SK-N-SH (cell line): ENCODE measurements around the gene THAP8. TPM values are rescaled to one million over a fixed set of nuclear protein-coding genes. Genes with fewer than 3 reads are reported as not detected.

Source experiments
- CTCF ChIA-PET: fragments of 300-600, 350-600 bp; formaldehyde crosslinking; extraction: SDS; loops from one replicate; lab custom pipeline; 2021; lab: Yijun Ruan, JAX
- POLR2A ChIA-PET: fragments of 350-600 bp; sonication (Branson Sonifier 250); formaldehyde crosslinking; extraction: SDS; loops from one replicate; lab custom pipeline; 2020; ENCODE audit warnings: antibody characterized with exemption, inconsistent platforms; lab: Yijun Ruan, JAX
- DNase-seq: peaks from one replicate; pipeline ENCODE4 v3.0.0; 2012
- H2AFZ ChIP-seq: fragments of 200-600 bp; sonication (generic); 2 replicates; pipeline ENCODE4 v1.8.1; 2016; ENCODE audit warnings: antibody characterized with exemption, mild to moderate bottlenecking, low read depth
- H3F3A ChIP-seq: fragments of 200-600 bp; sonication (generic); replicated peaks from 2 replicates; pipeline ENCODE3; 2016; ENCODE audit warnings: antibody characterized with exemption, mild to moderate bottlenecking; ENCODE audit not compliant: insufficient read depth
- H3K27ac ChIP-seq, 2 experiments: fragments of 200-500 bp in 1 of 2; fragments of 200-600 bp in 1 of 2; sonication (Bioruptor generic) in 1 of 2; sonication (generic), shearing (Covaris generic) in 1 of 2; 2 replicates each; pipeline versions ENCODE4 v1.5.1 to v1.6.1; 2014 to 2016; ENCODE audit warnings: low read depth in 2 of 2, inconsistent platforms in 1 of 2, low read length in 1 of 2, mild to moderate bottlenecking in 1 of 2, mixed read lengths in 1 of 2
- H3K27me3 ChIP-seq: fragments of 200-600 bp; sonication (generic), shearing (Covaris generic); 2 replicates; pipeline ENCODE4 v1.6.1; 2016; ENCODE audit warnings: mixed run types; ENCODE audit not compliant: insufficient read depth
- H3K36me3 ChIP-seq, 2 experiments: fragments of 200-500 bp in 1 of 2; fragments of 200-600 bp in 1 of 2; sonication (Bioruptor generic) in 1 of 2; sonication (generic) in 1 of 2; replicated peaks in 1 of 2; 2 replicates each; pipeline versions ENCODE3 to v1.5.1; 2014 to 2016; ENCODE audit warnings: low read length in 1 of 2, mild to moderate bottlenecking in 1 of 2; ENCODE audit not compliant: insufficient read depth in 2 of 2, control insufficient read depth in 1 of 2
- H3K4me1 ChIP-seq, 2 experiments: fragments of 200-500 bp in 1 of 2; fragments of 200-600 bp in 1 of 2; sonication (Bioruptor generic) in 1 of 2; sonication (generic), shearing (Covaris generic) in 1 of 2; 2 replicates each; pipeline versions ENCODE4 v1.5.1 to v1.6.1; 2014 to 2016; ENCODE audit warnings: low read depth in 1 of 2, low read length in 1 of 2, mixed run types in 1 of 2; ENCODE audit not compliant: insufficient read depth in 2 of 2, control insufficient read depth in 1 of 2
- H3K4me2 ChIP-seq: fragments of 200-600 bp; sonication (generic), shearing (Covaris generic); 2 replicates; pipeline ENCODE4 v1.6.1; 2017; ENCODE audit warnings: mixed run types
- H3K4me3 ChIP-seq, 2 experiments: fragments of 200-500 bp in 1 of 2; fragments of 200-600 bp in 1 of 2; sonication (Bioruptor generic) in 1 of 2; sonication (generic), shearing (Covaris generic) in 1 of 2; 2 replicates each; pipeline versions ENCODE4 v1.5.1 to v1.8.1; 2014 to 2016; ENCODE audit warnings: low read depth in 2 of 2, inconsistent platforms in 1 of 2, low read length in 1 of 2, mild to moderate bottlenecking in 1 of 2, mixed read lengths in 1 of 2, moderate library complexity in 1 of 2
- H3K79me2 ChIP-seq: fragments of 200-600 bp; sonication (generic); 2 replicates; pipeline ENCODE4 v1.8.1; 2017; ENCODE audit warnings: mild to moderate bottlenecking; ENCODE audit not compliant: insufficient read depth
- H3K9ac ChIP-seq: fragments of 200-600 bp; sonication (generic); 2 replicates; pipeline ENCODE4 v1.6.1; 2017; ENCODE audit warnings: mixed run types
- H3K9me2 ChIP-seq: fragments of 200-600 bp; sonication (generic); 2 replicates; pipeline ENCODE4 v1.6.1; 2017; ENCODE audit warnings: mixed run types
- H3K9me3 ChIP-seq: fragments of 200-600 bp; sonication (generic); 2 replicates; pipeline ENCODE4 v1.6.1; 2017; ENCODE audit warnings: mixed run types, mild to moderate bottlenecking, moderate library complexity
- H4K20me1 ChIP-seq: fragments of 200-600 bp; sonication (generic); 2 replicates; pipeline ENCODE4 v1.6.1; 2017; ENCODE audit warnings: mild to moderate bottlenecking, mixed run types; ENCODE audit not compliant: insufficient read depth
- PBX3 ChIP-seq: IDR thresholded peaks from 2 replicates; pipeline ENCODE4; 2012
- WGBS: methylation state at CpG from one replicate; pipeline ENCODE4 v1.1.6; 2017; ENCODE audit warnings: low lambda C conversion rate; 5-methylcytosine and 5-hydroxymethylcytosine counted together
- polyA plus RNA-seq, 3 experiments: library from polyadenylated mRNA; depleted of rRNA; stranded (reverse); fragments of >200 nt; gene quantifications; 2 replicates each; pipeline ENCODE4 v1.2.3, GENCODE V29; 2012

Gene THAP8
- polyA plus RNA-seq, 1 of the 3 experiments (the other 2 are of a cell fraction): 6.3 TPM

GRCh38 chr19:35986111-35986510, 68.0 kb downstream of the THAP8 start:
- H3K79me2 ChIP-seq: no peaks in the 10 kb centered on the region
- TF ChIP-seq PBX3: no peak
- no peak for DNase-seq
- no peak overlapping the region for H2AFZ ChIP-seq
- H3K27ac ChIP-seq: no peak overlapping the region
- POLR2A ChIA-PET: no interaction called here
- no peaks in the 10 kb centered on the region for H4K20me1 ChIP-seq
- no peak overlapping the region for H3K4me3 ChIP-seq
- no peaks in the 10 kb centered on the region for H3K36me3 ChIP-seq
- no peak overlapping the region for H3K9ac ChIP-seq
- CTCF ChIA-PET: interaction anchor here (1.8 kb wide), 1 partner anchor 17 kb away, joined by 4 read pairs; no protein-coding TSS in a partner anchor
- H3K9me3 ChIP-seq: no peaks in the 10 kb centered on the region
- H3K4me2 ChIP-seq: no peak overlapping the region
- no peaks in the 10 kb centered on the region for H3K4me1 ChIP-seq
- peaks cover 7% of the 10 kb centered on the region; the same call in 1 of the 2 replicates for H3K27me3 ChIP-seq
- H3F3A ChIP-seq: no peaks in the 10 kb centered on the region
- H3K9me2 ChIP-seq: no peaks in the 10 kb centered on the region
- WGBS: 80% methylated on average over 1 of the region's 5 CpGs

Other genes with a start within 250 kb of the THAP8 start
- not detected in 2 replicates for gene PRODH2, start 241.4 kb downstream of the THAP8 start, polyA plus RNA-seq (2012; rRNA removed)
- not detected in 2 replicates for gene NPHS1, start 201.8 kb downstream of the THAP8 start, polyA plus RNA-seq (2012; rRNA removed)
- 0.21 and 0.37 TPM in 2 replicates for gene KIRREL2, start 197.4 kb downstream of the THAP8 start, polyA plus RNA-seq (2012; rRNA removed)
- 31.8 and 66.7 TPM in 2 replicates for gene APLP1, start 185.7 kb downstream of the THAP8 start, polyA plus RNA-seq (2012; rRNA removed)
- gene NFKBID, start 153.7 kb downstream of the THAP8 start, polyA plus RNA-seq (2012; rRNA removed): 5.5 and 11.4 TPM in 2 replicates
- 0.59 and 0.76 TPM in 2 replicates for gene HCST, start 151.8 kb downstream of the THAP8 start, polyA plus RNA-seq (2012; rRNA removed)
- not detected in 2 replicates for gene TYROBP, start 146.0 kb downstream of the THAP8 start, polyA plus RNA-seq (2012; rRNA removed)
- 2.1 and 5.4 TPM in 2 replicates for gene LRFN3, start 117.9 kb downstream of the THAP8 start, polyA plus RNA-seq (2012; rRNA removed)
- 22.5 and 25.3 TPM in 2 replicates for gene SDHAF1, start 59.1 kb downstream of the THAP8 start, polyA plus RNA-seq (2012; rRNA removed)
- gene SYNE4, start 45.5 kb downstream of the THAP8 start, polyA plus RNA-seq (2012; rRNA removed): 0.48 and 0.58 TPM in 2 replicates
- 29.9 and 30.7 TPM in 2 replicates for gene ALKBH6, start 40.1 kb downstream of the THAP8 start, polyA plus RNA-seq (2012; rRNA removed)
- gene CLIP3, start 21.4 kb downstream of the THAP8 start, polyA plus RNA-seq (2012; rRNA removed): 7.1 and 13.1 TPM in 2 replicates
- gene WDR62, start 612 bp upstream of the THAP8 start, polyA plus RNA-seq (2012; rRNA removed): 5.0 and 5.3 TPM in 2 replicates
- gene OVOL3, start 56.9 kb upstream of the THAP8 start, polyA plus RNA-seq (2012; rRNA removed): 0.18 TPM in 1 of 2 replicates, not detected in the other
- gene POLR2I, start 60.6 kb upstream of the THAP8 start, polyA plus RNA-seq (2012; rRNA removed): 54.8 and 140 TPM in 2 replicates
- gene TBCB, start 61.2 kb upstream of the THAP8 start, polyA plus RNA-seq (2012; rRNA removed): 566 and 712 TPM in 2 replicates
- 999 and 1,027 TPM in 2 replicates for gene CAPNS1, start 85.8 kb upstream of the THAP8 start, polyA plus RNA-seq (2012; rRNA removed)
- not detected in 2 replicates for gene COX7A1, start 98.2 kb upstream of the THAP8 start, polyA plus RNA-seq (2012; rRNA removed)
- 1.5 and 1.9 TPM in 2 replicates for gene ZNF565, start 160.4 kb upstream of the THAP8 start, polyA plus RNA-seq (2012; rRNA removed)
- gene ZNF146, start 160.8 kb upstream of the THAP8 start, polyA plus RNA-seq (2012; rRNA removed): 25.4 and 35.8 TPM in 2 replicates